IMR-90 (cell line): ENCODE measurements around the gene SCFD2.

Experiments used
- BHLHE40 ChIP-seq: fragments of 150-350 bp; IDR thresholded peaks from 2 replicates; pipeline ENCODE4 v1.6.1; 2016; ENCODE audit warnings: mild to moderate bottlenecking, low read depth, low read length
- CEBPB ChIP-seq: IDR thresholded peaks from 2 replicates; pipeline ENCODE4 v1.6.1; 2012; ENCODE audit warnings: low read depth, low read length, improper control_type of control experiment
- CTCF ChIP-seq: conservative IDR thresholded peaks from 2 replicates; pipeline ENCODE4 v1.5.1; 2012; ENCODE audit warnings: mild to moderate bottlenecking, low read depth, low read length, improper control_type of control experiment
- ELK1 ChIP-seq: fragments of 150-350 bp; IDR thresholded peaks from 2 replicates; pipeline ENCODE4 v1.6.1; 2016; ENCODE audit warnings: low read depth, mild to moderate bottlenecking, low read length, moderate library complexity, borderline replicate concordance
- FOS ChIP-seq: fragments of 150-350 bp; IDR thresholded peaks from 2 replicates; pipeline ENCODE4 v1.6.1; 2016; ENCODE audit warnings: low read depth, low read length
- MAFK ChIP-seq: IDR thresholded peaks from 2 replicates; pipeline ENCODE4 v1.6.1; 2012; ENCODE audit warnings: low read depth, low read length, improper control_type of control experiment
- POLR2A ChIP-seq: IDR thresholded peaks from 2 replicates; pipeline ENCODE4 v1.6.1; 2012; ENCODE audit warnings: mild to moderate bottlenecking, low read depth, low read length
- RCOR1 ChIP-seq: IDR thresholded peaks from 2 replicates; pipeline ENCODE4 v1.6.1; 2012; ENCODE audit warnings: mild to moderate bottlenecking, low read length, improper control_type of control experiment; ENCODE audit not compliant: insufficient replicate concordance
- RFX5 ChIP-seq: IDR thresholded peaks from 2 replicates; pipeline ENCODE4 v1.8.0; 2012; ENCODE audit warnings: low read depth, mild to moderate bottlenecking, low read length, moderate library complexity
- SMC3 ChIP-seq: fragments of 150-350 bp; IDR thresholded peaks from 2 replicates; pipeline ENCODE4 v1.6.1; 2016; ENCODE audit warnings: low read depth, mild to moderate bottlenecking, antibody characterized with exemption, low read length, moderate library complexity
- USF2 ChIP-seq: fragments of 150-350 bp; IDR thresholded peaks from 2 replicates; pipeline ENCODE4 v1.6.1; 2017; ENCODE audit warnings: mild to moderate bottlenecking, antibody characterized with exemption, low read length, low read depth

GRCh38 chr4:52877036-52877435 is 488.8 kb downstream of the SCFD2 start:
- no peak for TF ChIP-seq CTCF
- TF ChIP-seq BHLHE40 = no peak
- no peak for TF ChIP-seq SMC3
- TF ChIP-seq MAFK = no peak
- TF ChIP-seq FOS = no peak
- no peak for TF ChIP-seq RCOR1
- no peak for TF ChIP-seq POLR2A
- TF ChIP-seq ELK1 = no peak
- TF ChIP-seq USF2 = no peak
- no peak for TF ChIP-seq RFX5
- no peak for TF ChIP-seq CEBPB
